Fibroblast of lung (primary cell): ENCODE data around the gene CHRM3.

Experiments
- CTCF ChIP-seq, 2 donors: IDR thresholded peaks in 1 of 2; conservative IDR thresholded peaks in 1 of 2; 1 replicate in 1 of 2; 2 replicates in 1 of 2; pipeline ENCODE4 v1.5.1; 2011 to 2012; ENCODE audit warnings: low read length in 2 of 2, control low read depth in 1 of 2, inconsistent platforms in 1 of 2, low read depth in 1 of 2, mild to moderate bottlenecking in 1 of 2
- EZH2 ChIP-seq: IDR thresholded peaks from 2 replicates; pipeline ENCODE4 v1.5.1; 2012; ENCODE audit warnings: low read length, control low read depth, mild to moderate bottlenecking; ENCODE audit errors: missing control alignments

GRCh38 chr1:239354231-239354630, 32.1 kb upstream of the CHRM3 start:
- no peak for TF ChIP-seq CTCF (conservative IDR thresholded peaks at IDR 0.05 in 1 of 2, IDR thresholded peaks at IDR 0.05 in 1 of 2; ENCODE audit: low read depth in 1 of 2, low read length in 2 of 2)
- TF ChIP-seq EZH2 = no peak
